ENCODE measurements around the gene TTC36.

Gene TTC36

DNA sequence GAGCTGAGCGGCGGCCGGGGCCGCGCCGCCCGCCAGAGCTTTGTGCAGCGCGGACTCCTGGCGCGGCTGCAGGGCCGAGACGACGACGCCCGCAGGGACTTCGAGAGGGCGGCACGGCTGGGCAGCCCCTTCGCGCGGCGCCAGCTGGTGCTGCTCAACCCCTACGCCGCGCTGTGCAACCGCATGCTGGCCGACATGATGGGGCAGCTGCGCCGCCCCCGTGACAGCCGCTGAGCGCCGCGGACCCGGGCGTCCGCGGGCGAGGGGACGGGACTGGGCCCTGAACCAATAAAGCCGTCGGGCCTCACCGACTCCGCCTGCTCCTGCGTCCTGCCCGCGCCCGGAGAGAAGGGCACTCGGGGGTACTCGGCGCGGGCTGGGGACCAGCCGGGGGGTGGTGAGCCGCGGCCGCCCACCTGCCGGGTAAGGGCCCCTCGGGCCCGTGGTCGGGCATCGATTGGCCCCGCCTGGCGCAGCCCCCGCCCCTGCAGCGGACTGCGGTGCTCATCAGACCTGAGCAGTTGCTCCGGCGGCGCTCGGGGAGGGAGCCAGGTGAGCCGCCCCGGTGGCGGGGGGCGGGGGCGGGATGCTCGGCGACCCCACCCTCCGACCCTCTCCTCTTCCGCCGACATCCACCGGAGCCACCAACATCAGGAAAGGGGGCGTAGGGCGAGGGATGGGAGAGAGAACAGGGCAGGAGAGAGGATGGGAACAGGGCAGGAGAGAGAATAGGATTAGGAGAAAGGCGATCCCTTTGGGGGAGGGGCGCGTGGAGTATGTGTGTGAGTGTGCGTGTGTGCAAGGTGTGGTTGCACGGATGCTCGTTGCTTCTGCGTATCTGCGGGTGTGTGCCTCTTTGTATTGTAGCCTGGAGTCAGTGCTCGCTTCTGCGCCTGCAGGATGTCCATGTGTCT, 3.7 kb downstream of the TTC36 start, which contains the start of gene TMEM25 (continued):
- TF ChIP-seq, protein P1, sequence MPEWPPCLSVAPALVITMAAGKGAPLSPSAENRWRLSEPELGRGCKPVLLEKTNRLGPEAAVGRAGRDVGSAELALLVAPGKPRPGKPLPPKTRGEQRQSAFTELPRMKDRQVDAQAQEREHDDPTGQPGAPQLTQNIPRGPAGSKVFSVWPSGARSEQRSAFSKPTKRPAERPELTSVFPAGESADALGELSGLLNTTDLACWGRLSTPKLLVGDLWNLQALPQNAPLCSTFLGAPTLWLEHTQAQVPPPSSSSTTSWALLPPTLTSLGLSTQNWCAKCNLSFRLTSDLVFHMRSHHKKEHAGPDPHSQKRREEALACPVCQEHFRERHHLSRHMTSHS (tag by site-specific recombination; IDR thresholded peaks at IDR 0.05) = no peak
- TF ChIP-seq BCL11A (tag by site-specific recombination; IDR thresholded peaks at IDR 0.05; ENCODE audit: low read depth) (no peak), ZNF530 (tag by site-specific recombination; IDR thresholded peaks at IDR 0.05; ENCODE audit: low read depth) (no peak), ZNF549 (tag by site-specific recombination; IDR thresholded peaks at IDR 0.05) (no peak), ZNF394 (tag by site-specific recombination; IDR thresholded peaks at IDR 0.05; ENCODE audit: borderline replicate concordance) (0 out of 2 replicates have a peak, but pooled peaks have one; percentile 17), ZNF610 (tag by site-specific recombination; IDR thresholded peaks at IDR 0.05; ENCODE audit: borderline replicate concordance) (no peak), ZNF248 (tag by site-specific recombination; IDR thresholded peaks at IDR 0.05) (no peak), ZNF571 (tag by site-specific recombination; IDR thresholded peaks at IDR 0.05) (no peak), ZNF335 (tag by site-specific recombination; conservative IDR thresholded peaks at IDR 0.05) (no peak), ZNF324 (tag by site-specific recombination; IDR thresholded peaks at IDR 0.05) (0 out of 2 replicates have a peak, but pooled peaks have one; percentile 20), ZNF114 (tag by site-specific recombination; IDR thresholded peaks at IDR 0.05) (no peak), GLI4 (tag by site-specific recombination; IDR thresholded peaks at IDR 0.05) (no peak), ZNF223 (tag by site-specific recombination; IDR thresholded peaks at IDR 0.05) (no peak), MZF1 (tag by site-specific recombination; IDR thresholded peaks at IDR 0.05; ENCODE audit: borderline replicate concordance) (no peak), ZNF404 (tag by site-specific recombination; IDR thresholded peaks at IDR 0.05) (no peak), GFI1B (tag by site-specific recombination; IDR thresholded peaks at IDR 0.05) (no peak), ZNF560 (tag by site-specific recombination; IDR thresholded peaks at IDR 0.05; ENCODE audit: borderline replicate concordance) (no peak)
- TF ChIP-seq, protein P2, sequence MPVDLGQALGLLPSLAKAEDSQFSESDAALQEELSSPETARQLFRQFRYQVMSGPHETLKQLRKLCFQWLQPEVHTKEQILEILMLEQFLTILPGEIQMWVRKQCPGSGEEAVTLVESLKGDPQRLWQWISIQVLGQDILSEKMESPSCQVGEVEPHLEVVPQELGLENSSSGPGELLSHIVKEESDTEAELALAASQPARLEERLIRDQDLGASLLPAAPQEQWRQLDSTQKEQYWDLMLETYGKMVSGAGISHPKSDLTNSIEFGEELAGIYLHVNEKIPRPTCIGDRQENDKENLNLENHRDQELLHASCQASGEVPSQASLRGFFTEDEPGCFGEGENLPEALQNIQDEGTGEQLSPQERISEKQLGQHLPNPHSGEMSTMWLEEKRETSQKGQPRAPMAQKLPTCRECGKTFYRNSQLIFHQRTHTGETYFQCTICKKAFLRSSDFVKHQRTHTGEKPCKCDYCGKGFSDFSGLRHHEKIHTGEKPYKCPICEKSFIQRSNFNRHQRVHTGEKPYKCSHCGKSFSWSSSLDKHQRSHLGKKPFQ (tag by site-specific recombination; IDR thresholded peaks at IDR 0.05) = no peak
- TF ChIP-seq, protein P3, sequence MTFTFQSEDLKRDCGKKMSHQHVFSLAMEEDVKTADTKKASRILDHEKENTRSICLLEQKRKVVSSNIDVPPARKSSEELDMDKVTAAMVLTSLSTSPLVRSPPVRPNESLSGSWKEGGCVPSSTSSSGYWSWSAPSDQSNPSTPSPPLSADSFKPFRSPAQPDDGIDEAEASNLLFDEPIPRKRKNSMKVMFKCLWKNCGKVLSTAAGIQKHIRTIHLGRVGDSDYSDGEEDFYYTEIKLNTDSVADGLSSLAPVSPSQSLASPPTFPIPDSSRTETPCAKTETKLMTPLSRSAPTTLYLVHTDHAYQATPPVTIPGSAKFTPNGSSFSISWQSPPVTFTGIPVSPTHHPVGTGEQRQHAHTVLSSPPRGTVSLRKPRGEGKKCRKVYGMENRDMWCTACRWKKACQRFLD (tag by site-specific recombination; IDR thresholded peaks at IDR 0.05) = no peak
- TF ChIP-seq, protein P4, sequence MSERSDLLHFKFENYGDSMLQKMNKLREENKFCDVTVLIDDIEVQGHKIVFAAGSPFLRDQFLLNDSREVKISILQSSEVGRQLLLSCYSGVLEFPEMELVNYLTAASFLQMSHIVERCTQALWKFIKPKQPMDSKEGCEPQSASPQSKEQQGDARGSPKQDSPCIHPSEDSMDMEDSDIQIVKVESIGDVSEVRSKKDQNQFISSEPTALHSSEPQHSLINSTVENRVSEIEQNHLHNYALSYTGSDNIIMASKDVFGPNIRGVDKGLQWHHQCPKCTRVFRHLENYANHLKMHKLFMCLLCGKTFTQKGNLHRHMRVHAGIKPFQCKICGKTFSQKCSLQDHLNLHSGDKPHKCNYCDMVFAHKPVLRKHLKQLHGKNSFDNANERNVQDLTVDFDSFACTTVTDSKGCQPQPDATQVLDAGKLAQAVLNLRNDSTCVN (tag by site-specific recombination; optimal IDR thresholded peaks at IDR 0.05) = peak; percentile 86
- TF ChIP-seq, protein P5, sequence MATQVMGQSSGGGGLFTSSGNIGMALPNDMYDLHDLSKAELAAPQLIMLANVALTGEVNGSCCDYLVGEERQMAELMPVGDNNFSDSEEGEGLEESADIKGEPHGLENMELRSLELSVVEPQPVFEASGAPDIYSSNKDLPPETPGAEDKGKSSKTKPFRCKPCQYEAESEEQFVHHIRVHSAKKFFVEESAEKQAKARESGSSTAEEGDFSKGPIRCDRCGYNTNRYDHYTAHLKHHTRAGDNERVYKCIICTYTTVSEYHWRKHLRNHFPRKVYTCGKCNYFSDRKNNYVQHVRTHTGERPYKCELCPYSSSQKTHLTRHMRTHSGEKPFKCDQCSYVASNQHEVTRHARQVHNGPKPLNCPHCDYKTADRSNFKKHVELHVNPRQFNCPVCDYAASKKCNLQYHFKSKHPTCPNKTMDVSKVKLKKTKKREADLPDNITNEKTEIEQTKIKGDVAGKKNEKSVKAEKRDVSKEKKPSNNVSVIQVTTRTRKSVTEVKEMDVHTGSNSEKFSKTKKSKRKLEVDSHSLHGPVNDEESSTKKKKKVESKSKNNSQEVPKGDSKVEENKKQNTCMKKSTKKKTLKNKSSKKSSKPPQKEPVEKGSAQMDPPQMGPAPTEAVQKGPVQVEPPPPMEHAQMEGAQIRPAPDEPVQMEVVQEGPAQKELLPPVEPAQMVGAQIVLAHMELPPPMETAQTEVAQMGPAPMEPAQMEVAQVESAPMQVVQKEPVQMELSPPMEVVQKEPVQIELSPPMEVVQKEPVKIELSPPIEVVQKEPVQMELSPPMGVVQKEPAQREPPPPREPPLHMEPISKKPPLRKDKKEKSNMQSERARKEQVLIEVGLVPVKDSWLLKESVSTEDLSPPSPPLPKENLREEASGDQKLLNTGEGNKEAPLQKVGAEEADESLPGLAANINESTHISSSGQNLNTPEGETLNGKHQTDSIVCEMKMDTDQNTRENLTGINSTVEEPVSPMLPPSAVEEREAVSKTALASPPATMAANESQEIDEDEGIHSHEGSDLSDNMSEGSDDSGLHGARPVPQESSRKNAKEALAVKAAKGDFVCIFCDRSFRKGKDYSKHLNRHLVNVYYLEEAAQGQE (tag by site-specific recombination; IDR thresholded peaks at IDR 0.05) = no peak
- TF ChIP-seq, protein P6, sequence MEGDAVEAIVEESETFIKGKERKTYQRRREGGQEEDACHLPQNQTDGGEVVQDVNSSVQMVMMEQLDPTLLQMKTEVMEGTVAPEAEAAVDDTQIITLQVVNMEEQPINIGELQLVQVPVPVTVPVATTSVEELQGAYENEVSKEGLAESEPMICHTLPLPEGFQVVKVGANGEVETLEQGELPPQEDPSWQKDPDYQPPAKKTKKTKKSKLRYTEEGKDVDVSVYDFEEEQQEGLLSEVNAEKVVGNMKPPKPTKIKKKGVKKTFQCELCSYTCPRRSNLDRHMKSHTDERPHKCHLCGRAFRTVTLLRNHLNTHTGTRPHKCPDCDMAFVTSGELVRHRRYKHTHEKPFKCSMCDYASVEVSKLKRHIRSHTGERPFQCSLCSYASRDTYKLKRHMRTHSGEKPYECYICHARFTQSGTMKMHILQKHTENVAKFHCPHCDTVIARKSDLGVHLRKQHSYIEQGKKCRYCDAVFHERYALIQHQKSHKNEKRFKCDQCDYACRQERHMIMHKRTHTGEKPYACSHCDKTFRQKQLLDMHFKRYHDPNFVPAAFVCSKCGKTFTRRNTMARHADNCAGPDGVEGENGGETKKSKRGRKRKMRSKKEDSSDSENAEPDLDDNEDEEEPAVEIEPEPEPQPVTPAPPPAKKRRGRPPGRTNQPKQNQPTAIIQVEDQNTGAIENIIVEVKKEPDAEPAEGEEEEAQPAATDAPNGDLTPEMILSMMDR (tag by site-specific recombination; IDR thresholded peaks at IDR 0.05) = no peak; the same call in 1 of the 2 replicates
- TF ChIP-seq, protein P7, sequence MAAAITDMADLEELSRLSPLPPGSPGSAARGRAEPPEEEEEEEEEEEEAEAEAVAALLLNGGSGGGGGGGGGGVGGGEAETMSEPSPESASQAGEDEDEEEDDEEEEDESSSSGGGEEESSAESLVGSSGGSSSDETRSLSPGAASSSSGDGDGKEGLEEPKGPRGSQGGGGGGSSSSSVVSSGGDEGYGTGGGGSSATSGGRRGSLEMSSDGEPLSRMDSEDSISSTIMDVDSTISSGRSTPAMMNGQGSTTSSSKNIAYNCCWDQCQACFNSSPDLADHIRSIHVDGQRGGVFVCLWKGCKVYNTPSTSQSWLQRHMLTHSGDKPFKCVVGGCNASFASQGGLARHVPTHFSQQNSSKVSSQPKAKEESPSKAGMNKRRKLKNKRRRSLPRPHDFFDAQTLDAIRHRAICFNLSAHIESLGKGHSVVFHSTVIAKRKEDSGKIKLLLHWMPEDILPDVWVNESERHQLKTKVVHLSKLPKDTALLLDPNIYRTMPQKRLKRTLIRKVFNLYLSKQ (tag by site-specific recombination; IDR thresholded peaks at IDR 0.05; ENCODE audit: borderline replicate concordance) = no peak
- TF ChIP-seq, protein P8, sequence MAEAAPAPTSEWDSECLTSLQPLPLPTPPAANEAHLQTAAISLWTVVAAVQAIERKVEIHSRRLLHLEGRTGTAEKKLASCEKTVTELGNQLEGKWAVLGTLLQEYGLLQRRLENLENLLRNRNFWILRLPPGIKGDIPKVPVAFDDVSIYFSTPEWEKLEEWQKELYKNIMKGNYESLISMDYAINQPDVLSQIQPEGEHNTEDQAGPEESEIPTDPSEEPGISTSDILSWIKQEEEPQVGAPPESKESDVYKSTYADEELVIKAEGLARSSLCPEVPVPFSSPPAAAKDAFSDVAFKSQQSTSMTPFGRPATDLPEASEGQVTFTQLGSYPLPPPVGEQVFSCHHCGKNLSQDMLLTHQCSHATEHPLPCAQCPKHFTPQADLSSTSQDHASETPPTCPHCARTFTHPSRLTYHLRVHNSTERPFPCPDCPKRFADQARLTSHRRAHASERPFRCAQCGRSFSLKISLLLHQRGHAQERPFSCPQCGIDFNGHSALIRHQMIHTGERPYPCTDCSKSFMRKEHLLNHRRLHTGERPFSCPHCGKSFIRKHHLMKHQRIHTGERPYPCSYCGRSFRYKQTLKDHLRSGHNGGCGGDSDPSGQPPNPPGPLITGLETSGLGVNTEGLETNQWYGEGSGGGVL (tag by site-specific recombination; IDR thresholded peaks at IDR 0.05) = peak; percentile 73
